Measurements from ENCODE around the gene TFDP2. TPM values are rescaled to one million over a fixed set of nuclear protein-coding genes. Genes with fewer than 3 reads are reported as not detected.
A peak's percentile ranks its signal among the peaks of the same experiment; 100 is the strongest.

Gene TFDP2
- total and polyA plus RNA-seq, 9 of the 15 experiments (the other 6 are each of a cell fraction or from before 2014, with no cell fraction given) = 95.6 to 179 (median 126) TPM

DNA sequence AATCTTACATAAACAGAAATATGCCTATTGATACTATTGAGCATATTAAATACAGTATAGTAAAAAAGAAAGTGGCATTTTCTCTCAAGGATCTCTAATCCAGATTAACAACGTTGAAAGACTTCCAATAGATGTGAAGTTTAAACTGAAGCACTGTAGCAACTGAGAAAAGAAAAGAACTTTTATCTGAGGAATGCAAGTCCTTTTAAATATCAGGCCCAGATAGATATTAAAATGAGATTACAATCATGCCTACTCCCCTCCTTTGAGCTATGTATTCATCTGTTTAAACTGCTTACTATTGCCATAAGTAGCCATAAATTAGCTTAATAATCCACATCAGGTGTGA, 102.3 kb downstream of the TFDP2 start:
- Histone ChIP-seq H3K79me2 (ENCODE audit: control insufficient read depth, insufficient read depth, low read length) (no peaks in the 10 kb centered on the region), H3K9me1 (ENCODE audit: control insufficient read depth, insufficient read depth, low read length) (no peaks in the 10 kb centered on the region), H2AFZ (ENCODE audit: low read depth, low read length) (peak overlapping the region; percentile 48), H3K36me3 (ENCODE audit: control insufficient read depth, insufficient read depth, low read length) (no peaks in the 10 kb centered on the region), H4K20me1 (replicated peaks; ENCODE audit: control insufficient read depth, insufficient read depth, low read length) (no peaks in the 10 kb centered on the region), H3K4me1 (replicated peaks in 1 of 2; ENCODE audit: control insufficient read depth in 2 of 2, insufficient read depth in 2 of 2, low read length in 2 of 2) (peaks cover 20 to 23% of the 10 kb centered on the region in 2 experiments), H3K27me3 (ENCODE audit: control insufficient read depth in 2 of 2, insufficient read depth in 2 of 2, low read length in 2 of 2) (no peaks in the 10 kb centered on the region), H3K4me3 (peak overlapping the region; percentile 24), H3K9me3 (replicated peaks; ENCODE audit: control insufficient read depth, insufficient read depth, low read depth, low read length) (peaks cover 4% of the 10 kb centered on the region), H3K27ac (ENCODE audit: extremely low read depth, low read depth, low read length) (peak overlapping the region; percentile 92), H3K9ac (ENCODE audit: insufficient read depth in 1 of 2, low read depth in 2 of 2, low read length in 2 of 2) (peak overlapping the region in 1 of 2 experiments; percentile 66; a peak in 2 of 4 replicates), H3K4me2 (ENCODE audit: insufficient read depth, low read length) (peak overlapping the region; percentile 59; the same call in 1 of the 2 replicates)
- CTCF ChIA-PET (ENCODE audit: low intra/inter-chr PET ratio) = no interaction called here
- ATAC-seq = no peak; the same call in 2 of the 3 replicates
- FAIRE-seq = no peak
- WGBS (ENCODE audit: insufficient coverage, low coverage, missing lambda C conversion rate) = 0% methylated on average over 1 of the region's 1 CpG
- BruUV-seq (replicated peaks) = no TSS peak
- POLR2A ChIA-PET = interaction anchor here (0.7 to 1.9 kb wide), 7 partner anchors 10 to 74 kb away, joined by 3 to 12 read pairs (median 4); no protein-coding TSS in a partner anchor
- in situ Hi-C loops (cut with MboI) (no loop called here), intact Hi-C loops (cut with micrococcal nuclease) (no loop called here)
- DNase-seq (ENCODE audit: extremely low read depth in 1 of 4, low spot score in 3 of 4) = no peak
- no peak for TF ChIP-seq TBL1XR1 (IDR thresholded peaks at IDR 0.05; ENCODE audit: low read length in 2 of 2)
- no peak for TF ChIP-seq HDAC8 (tag; IDR thresholded peaks at IDR 0.05)
- peak; percentile 65; the same call in 1 of the 2 replicates for TF ChIP-seq GATAD2B (IDR thresholded peaks at IDR 0.05; ENCODE audit: borderline replicate concordance)
- TF ChIP-seq POLR2H (tag; IDR thresholded peaks at IDR 0.05; ENCODE audit: low read depth) = 0 out of 2 replicates have a peak, but pooled peaks have one; percentile 9
- TF ChIP-seq BACH1 (tag; IDR thresholded peaks at IDR 0.05) = 0 out of 2 replicates have a peak, but pooled peaks have one; percentile 10
- TF ChIP-seq JUNB (CRISPR knock-in tag; conservative IDR thresholded peaks at IDR 0.05) = no peak
- no peak for TF ChIP-seq CHD7 (IDR thresholded peaks at IDR 0.05; ENCODE audit: low read depth, low read length)
- 0 out of 2 replicates have a peak, but pooled peaks have one; percentile 6 for TF ChIP-seq ZKSCAN8 (CRISPR knock-in tag; IDR thresholded peaks at IDR 0.05)
- TF ChIP-seq KDM1A (IDR thresholded peaks at IDR 0.05) = no peak
- peak; percentile 74 for TF ChIP-seq SMARCB1 (IDR thresholded peaks at IDR 0.05; ENCODE audit: insufficient read length, low read depth)
- TF ChIP-seq NFYB (IDR thresholded peaks at IDR 0.05; ENCODE audit: extremely low read depth, insufficient read length) = no peak

Data from K562 (cell line).